Ishikawa (cell line): ENCODE results near the gene ZNF101.

Source experiments
- EP300 ChIP-seq: IDR thresholded peaks from 2 replicates; pipeline ENCODE4 v1.6.1; 2012; ENCODE audit warnings: borderline replicate concordance
- TF ChIP-seq, protein P1 (sequence below): IDR thresholded peaks from 2 replicates; pipeline ENCODE4 v1.6.1; 2012

- TF ChIP-seq, protein P1, sequence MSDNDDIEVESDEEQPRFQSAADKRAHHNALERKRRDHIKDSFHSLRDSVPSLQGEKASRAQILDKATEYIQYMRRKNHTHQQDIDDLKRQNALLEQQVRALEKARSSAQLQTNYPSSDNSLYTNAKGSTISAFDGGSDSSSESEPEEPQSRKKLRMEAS: no peak
- TF ChIP-seq EP300: no peak
Measured at GRCh38 chr19:19644054-19644388, 24.6 kb upstream of the ZNF101 start.
